KBM-7 (cell line): Measurements from ENCODE around the gene TFR2.
"Not testable (repeated sequence)": the region's sequence is repeated elsewhere in the genome, so short reads cannot be mapped to it uniquely, and the experiment has no call there.

ENCODE experiments used
- DNase-seq: peaks from one replicate; pipeline ENCODE4 v3.0.0-alpha.2; 2015
- in situ Hi-C: fragments of 300-500 bp; cut with MboI; formaldehyde crosslinking; loops from 2 replicates; pipeline ENCODE4 v1.14.3; 2020; ENCODE audit warnings: low sequenced_read_pairs, low pct_unique_long_range_greater_than_20kb, mixed read lengths

TFR2 gene

DNA sequence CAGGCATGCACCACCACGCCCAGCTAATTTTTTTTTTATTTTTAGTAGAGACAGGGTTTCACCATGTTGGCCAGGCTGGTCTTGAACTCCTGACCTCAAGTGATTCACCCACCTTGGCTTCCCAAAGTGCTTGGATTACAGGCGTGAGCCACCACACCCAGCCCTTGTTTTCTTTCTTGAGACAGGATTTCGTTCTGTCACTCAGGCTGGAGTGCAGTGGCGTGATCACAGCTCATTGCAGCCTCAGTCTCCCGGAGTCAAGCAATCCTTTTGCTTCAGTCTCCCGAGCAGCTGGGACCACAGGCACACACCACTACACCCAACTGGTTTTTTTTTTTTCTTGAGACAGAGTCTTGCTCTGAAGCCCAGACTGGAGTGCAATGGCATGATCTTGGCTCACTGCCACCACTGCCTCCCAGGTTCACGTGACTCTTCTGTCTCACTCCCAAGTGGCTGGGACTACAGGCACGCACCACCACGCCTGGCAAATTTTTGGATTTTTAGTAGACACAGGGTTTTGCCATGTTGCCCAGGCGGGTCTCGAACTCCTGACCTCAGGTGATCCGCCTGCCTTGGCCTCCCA, 20.9 kb upstream of the TFR2 start:
- in situ Hi-C loops, DNase-seq: not testable (repeated sequence)

DNA sequence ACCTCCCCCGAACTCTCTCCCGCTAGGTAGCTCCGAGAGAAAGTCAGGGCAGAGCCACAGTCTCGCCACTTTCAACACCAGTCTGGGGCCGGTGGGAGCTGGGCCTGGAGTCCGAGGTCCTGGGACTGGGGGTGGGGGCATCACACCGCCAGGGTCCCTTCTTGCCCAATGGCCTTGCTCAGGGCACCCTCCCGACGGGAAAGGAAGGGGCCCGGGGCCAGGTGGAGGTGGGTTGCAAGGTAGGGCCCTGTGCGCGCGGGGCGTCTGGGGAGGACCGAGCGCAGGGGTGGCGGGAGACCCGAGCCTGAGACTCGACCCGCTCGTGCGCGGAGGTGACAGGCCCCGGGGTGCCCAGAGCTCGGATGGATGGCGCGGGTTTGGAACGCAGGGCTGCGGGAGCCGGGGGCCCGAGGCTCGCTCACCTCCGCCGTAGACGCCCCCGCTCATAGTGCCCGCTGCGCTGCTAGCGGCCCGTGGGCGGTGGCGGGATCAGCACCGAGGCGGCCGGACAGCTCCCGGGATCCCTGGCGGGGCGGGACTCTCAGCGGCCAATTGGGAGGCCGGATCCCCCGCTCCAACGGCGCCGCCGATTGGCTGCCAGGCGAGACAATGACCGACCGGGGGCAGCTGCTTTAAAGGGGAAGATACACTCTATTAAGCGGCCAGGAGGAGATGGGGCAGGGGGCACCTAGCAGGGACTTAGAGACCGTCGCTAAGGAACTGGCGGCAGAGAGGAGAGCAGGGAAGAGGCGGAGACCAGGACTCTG, 14.7 kb upstream of the TFR2 start, which contains the start of gene ACTL6B:
Gene ACTL6B, minus strand, starts transcription at position 541 of the 767 bp plus-strand sequence. Its CDS starts 94 bp downstream, at position 447.
- in situ Hi-C loops: no loop called here
- peak; percentile 74 for DNase-seq

DNA sequence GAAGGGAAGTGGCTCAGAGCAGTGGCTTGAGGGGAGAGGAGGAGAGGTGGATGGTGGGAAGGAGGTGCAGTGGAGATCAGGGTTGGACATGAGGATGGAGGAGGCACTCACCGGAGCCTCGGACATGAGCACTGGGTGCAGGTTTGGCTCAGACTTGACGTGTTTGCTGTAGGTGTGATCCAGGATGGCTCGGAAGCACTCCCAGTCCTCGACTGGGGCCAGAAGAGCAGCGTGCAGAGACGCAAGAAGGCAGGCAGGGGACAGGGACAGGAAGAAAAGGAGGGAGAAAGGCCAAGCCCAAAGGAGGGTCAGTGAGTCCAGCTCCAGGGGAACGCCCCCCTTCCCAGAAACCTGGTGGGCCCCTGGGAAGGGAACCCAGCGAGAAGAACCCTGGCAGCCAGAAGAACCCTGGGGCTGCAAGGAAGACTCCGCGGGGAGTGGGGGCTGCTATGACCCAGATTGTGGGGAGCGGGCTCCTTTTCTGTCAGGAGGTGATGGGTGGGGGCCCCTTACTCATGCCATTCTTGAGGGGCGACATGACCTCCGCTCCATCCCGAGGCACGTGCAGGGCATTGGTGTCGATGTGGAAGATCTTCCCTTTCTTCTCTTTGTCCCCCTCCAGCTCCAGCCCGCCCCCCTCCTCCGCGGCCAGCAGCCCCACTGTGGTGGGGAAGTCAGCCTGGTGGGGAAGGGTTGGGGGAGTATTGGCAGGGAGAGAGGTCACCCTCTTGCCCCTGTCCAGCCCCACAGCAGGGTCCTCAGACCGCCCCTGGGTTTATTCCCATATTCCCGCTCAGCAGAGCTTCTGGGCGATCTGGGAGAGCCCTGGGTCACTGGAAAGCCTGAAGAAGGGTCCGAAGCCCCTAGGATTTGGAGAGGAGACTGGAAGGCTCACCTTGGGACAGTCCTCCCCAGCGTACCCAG, 13.8 kb upstream of the TFR2 start:
- in situ Hi-C loops: no loop called here
- DNase-seq: no peak

DNA sequence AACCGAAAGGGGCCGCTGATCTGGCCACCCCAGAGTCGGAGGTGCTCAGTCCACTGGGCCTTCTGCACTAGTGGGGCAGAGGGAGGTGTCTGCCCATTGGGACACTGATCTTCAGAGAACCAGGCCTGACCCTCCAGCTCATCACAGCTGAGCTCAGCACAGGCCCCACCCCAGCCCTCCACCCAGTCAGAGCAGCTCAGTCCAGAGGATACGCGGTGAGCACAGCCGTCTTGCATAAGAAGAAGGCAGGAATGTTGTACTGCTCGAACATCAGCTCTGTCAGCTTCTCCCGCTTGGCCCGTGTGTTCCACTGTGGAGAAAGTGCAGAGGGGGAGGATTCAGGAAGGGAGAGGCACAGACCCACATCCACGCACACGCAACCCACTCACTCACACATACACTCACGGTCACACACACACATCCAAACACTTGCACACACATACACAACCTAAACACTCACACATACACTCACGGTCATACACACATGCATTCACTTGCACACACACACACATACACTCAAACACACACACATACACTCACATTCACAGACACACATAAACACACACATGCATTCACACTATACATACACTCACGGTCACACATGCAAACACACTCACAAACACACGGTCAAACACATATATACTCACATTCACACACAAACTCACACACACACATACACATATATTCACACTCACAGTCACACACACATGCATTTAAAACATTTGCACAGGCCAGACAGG, 8.6 kb upstream of the TFR2 start:
- in situ Hi-C loops: no loop called here
- DNase-seq: no peak

DNA sequence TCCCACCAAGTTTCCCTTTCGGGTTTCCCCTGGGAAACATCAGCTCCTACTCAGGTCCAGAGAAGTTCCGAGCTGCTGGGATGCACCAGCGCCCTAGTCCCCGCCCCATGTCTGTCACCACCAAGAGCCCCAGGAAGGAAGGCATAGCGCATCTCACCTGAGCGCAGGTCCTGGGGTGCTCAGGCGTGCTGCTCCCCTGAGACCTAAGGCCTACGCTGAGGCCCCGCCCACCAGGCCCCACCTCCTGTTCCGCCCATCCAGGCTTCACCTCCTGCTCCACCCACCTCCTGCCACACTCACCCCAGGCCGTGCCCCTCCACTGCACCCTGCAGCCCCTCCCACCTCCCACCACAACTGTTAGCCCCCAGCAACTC, 1.2 kb upstream of the TFR2 start:
- DNase-seq: no peak
- in situ Hi-C loops: no loop called here

DNA sequence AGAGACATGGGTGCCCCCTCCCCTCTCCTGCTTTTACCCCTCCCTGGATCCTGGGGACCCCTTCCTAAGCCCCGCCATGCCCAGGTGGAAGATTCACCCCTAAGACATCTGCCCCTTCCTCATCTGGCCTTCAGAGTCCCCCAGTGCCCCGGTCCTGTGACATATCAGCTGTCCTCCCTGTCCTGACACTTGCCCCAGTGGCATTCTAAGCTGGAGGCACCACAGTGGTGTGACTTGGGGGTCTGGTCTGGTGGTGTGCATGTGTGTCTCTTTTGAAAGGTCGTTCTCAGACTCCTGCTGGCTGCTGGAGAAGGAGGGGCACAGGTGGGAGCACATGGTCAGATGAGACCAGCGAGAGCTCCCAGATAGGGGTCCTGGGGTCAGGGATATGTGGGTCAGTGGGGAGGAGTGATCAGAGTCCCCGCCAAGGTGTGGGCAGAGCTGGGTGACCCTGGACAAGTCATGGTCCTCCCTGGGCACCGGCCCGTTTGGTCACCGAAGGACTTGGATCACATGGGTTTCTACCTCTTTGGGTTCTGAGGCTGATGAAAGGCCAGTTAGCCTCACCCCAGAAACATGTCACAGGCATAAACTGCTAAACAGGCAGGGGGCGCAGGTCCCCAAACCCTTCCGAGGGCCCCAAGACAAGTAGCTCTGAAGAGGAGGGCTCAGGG, 645 bp upstream of the TFR2 start:
- in situ Hi-C loops: no loop called here
- no peak for DNase-seq

DNA sequence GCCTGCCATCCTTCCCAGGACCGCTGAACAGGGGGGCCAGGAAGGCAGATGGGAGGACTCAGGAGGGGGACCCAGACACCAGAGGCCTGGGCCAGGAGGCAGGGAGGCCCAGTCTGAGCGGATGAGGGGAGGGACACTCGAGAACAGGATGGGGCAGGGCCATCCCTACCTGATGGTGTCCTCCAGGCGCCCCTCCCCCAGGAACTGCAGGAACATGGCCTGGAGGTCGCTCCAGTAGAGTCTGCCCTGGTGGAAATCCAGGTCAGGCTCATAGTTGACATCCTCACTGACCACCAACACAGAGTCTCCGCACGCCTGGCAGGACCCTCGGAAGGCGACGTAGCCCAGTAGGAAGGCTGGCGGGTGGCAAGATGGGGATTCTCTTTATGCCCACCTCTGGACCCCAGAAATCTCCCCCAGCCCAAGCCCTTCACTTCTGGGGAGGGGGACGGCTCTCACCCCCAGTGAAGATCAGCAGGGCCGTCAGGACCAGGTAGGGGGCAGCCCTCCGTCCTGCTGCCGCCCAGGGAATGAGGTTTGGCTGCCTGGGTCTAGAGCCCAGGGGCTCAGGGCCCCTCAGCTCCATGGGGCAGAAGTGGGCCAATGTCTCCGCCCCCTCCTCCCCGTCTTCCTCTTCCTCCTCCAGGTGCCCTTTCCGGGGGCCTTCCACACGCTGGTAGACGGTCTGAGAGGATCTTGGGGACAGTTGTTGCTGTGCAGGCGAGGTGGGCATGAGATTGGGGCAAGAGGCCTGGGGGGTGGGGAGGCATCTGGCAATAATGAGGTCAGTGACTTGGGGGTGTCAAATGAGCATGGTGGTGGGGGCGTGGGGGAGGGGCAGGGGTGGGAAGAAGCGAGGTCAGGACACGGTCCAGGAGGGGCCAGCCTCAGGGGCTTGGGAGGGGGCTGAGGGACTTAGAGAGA, 573 bp downstream of the TFR2 start:
- no peak for DNase-seq
- in situ Hi-C loops: no loop called here

DNA sequence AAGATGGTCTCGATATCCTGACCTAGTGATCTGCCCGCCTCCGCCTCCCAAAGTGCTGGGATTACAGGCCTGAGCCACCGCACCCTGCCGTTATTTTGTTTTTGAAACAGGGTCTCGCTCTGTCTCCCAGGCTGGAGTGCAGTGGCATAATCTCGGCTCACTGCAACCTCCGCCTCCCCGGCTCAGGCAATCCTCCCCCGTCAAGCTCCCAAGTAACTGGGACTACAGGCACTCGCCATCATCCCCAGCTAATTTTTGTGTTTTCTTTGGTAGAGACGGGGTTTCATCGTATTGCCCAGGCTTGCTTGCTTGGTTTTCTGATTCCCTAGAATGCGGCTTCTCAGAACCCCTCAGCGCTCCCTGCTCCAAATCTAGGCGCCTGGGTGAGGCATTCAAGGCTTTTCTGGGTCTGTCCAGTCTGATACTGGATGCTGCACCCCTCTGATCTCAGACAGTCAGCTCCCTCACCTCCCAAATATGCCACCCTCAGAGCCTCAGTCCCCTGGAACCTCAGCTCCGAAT, 1.3 kb downstream of the TFR2 start:
- in situ Hi-C loops: no loop called here
- no peak for DNase-seq

DNA sequence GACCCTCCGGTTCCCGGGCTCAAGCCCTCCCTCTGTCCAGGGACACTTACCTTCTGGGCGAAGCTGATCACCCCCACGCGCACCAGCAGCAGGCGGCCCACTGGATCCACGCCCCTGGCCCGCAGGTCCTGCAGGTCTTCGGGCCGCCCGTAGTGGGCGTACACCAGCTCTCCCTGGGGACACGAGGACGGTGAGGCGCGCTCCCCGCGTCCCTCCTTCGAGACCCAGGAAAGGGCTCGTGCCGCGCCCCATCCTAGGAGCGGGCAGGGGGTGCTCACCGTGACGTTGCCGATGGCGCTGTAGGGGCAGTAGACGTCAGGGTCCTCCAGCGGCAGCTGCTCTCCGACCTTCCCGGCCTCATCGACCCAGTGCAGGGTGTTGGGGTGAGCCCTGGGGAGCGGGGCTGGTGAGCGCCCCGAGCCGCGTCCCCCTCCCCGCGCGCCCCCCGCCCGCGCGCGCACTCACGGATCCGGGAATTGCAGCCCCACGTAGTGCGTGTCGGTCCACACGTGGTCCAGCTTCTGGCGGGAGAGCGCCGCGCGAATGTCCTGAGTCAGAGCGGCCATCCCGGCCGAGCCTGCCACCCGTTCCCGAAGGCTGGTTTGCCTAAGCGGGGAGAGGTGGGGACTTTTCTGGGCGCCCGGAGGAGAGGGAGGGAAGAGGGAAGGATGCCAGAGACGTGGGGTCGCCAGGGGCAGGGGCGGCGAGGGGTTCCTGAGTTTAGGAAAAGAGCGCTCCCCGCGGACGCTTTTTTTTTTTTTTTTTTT, 8.2 kb downstream of the TFR2 start:
- DNase-seq: peak; percentile 71
- in situ Hi-C loops: no loop called here

DNA sequence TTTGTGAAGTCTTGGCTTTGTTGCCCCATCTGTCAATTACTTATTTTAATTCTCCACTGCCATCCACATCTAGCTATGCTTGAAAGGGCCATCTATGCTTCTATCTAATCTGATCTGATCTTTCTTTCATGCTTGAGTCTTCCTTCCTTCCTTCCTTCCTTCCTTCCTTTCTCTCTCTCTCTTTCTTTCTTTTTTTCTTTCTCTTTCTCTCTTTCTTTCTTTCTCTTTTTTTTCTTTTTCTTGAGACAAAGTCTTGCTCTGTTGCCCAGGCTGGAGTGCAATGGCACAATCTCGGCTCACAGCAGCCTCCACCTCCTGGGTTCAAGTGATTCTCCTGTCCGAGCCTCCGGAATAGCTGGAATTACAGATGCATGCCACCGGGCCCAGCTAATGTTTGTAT, 11.3 kb downstream of the TFR2 start:
- DNase-seq: no peak
- in situ Hi-C loops: no loop called here

DNA sequence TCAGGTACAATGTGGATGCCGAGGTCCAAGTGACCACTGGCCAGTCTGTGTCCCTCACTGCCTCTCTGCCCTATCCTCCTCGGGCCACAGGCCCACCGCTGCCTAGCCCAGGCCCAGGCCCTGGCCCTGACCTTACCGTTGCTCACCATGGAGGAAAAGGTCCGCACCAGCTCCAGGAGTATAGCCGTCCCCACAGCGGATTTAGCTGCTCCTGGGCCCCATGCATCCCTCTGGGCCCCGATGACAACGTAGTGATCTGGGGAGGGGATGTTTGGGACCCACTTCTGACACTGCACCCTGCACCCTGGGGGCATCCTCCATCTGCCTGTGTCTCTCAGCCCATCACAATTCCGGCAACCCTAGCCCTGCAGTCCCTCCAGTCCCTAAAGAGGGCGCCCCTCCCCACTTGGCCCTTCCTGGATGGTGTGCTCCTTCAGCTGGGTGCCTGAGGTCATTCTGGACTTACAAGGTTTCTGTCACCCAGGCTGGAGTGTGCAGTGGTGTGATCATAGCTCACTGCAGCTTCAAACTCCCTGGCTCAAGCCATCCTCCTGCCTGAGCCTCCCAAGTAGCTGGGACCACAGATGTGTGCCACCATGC, 12.1 kb downstream of the TFR2 start:
- in situ Hi-C loops: no loop called here
- DNase-seq: peak; percentile 66

DNA sequence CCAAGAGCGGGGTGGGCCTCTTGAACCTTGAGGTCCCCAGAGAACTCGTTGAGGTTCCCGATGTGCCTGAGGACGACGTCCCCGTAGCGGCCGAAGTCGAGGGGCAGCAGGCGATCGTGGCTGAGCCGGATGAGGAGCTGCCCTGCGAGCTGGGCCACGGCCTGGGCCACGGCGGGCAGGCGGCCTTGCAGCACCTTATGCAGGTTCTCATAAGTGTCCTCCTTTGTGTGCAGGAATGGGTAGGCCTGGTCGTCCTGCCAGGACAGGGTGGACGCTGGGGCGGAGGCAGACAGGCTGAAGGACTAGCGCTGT, 14.2 kb downstream of the TFR2 start:
- DNase-seq: no peak
- in situ Hi-C loops: no loop called here

DNA sequence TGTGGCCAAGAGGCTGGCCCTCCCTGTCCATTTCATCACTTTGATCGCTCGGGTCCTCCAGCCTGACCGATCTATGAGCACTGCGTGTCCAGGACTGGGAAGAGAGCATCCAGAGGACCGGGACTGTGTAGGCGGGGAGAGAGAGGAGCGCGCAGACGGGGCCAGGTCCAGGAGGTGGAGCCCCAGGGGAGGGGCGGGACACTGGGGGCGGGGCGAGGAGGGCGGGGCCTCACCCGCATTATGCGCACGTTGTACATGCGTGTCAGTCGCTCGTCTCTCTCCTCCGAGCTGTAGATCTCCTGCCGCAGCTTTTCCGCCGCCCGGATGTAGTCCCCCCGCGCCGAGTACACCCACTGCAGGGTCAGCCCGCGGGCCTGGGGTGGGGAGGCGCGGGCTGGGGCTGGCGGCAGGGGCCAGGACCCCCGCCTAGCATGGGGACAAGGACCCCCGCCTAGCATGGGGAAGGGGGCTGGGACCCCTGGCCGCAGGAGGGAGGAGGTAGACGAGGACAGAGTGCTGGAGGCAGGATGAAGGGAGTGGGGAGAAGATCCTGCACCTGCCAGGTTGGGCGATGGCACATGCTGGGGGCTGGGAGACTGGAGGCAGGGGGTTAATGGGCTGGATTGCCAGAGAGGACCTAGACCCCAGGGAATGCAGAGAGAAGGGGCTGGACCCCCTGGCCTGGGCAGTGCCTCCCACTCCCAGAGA, 14.7 kb downstream of the TFR2 start:
- DNase-seq: peak; percentile 64
- in situ Hi-C loops: no loop called here

DNA sequence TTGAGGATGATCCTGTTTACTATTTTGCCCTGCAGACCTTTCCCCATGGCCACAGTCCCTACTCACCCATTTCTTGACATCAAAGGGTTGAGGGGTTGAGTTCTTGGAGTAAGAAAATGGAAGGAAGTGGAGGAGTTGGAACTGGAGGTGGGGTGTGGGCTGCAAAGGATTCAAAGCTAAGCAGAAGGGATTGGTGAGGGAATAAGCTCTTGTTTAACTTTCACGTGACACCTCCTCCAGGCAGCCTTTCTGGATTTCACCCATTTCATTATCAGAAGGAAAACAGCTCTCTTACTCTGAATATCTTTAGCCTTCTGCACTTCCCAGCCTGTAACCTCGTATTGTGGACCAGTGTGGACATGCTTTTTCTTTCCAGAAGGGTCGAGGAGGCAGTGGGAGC, 15.3 kb downstream of the TFR2 start:
- in situ Hi-C loops: no loop called here
- DNase-seq: no peak

DNA sequence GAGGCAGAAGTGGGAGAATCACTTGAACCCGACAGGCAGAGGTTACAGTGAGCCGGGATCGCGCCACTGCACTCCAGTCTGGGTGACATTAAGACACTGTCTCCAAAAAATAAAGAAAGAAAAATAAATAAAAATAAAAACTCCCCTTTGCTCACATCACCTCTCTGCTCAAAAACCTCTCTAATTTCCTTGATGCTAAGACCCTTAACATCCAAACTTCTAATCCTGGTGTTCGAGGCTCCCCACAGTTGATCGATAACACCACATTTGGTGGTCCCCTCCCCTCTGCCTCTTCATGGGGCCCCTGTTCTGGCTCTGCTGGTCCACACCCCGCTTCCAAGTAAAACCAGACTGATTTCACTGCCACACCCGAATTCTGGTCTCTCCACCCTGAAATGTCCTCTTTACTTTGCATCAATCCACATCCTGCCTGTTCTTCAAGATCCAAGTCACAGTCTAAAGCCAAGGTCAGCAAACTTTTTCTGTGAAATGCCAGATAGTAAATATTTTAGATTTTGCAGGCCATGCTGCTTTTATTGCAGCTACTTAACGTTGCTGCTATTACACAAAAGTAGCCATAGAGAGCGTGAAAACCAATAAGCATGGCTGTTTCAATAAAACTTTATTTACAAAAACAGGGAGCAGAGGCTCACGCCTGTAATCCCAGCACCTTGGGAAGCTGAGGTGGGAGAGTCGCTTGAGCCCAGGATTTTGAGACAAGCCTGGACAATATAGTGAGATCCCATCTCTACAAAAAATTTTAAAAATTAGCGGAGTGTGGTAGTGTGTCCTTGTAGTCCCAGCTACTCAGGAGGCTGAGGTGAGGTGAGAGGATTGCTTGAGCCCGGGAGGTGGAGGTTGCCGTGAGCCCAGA, 17.2 kb downstream of the TFR2 start:
- DNase-seq: no peak
- in situ Hi-C loops: no loop called here
